ENCODE measurements around the gene MACROD2. TPM values are rescaled to one million over a fixed set of nuclear protein-coding genes. Genes with fewer than 3 reads are reported as not detected.

MACROD2 gene
- polyA plus RNA-seq, 1 donor (not counting 4 experiments of a cell fraction or from before 2014, with no cell fraction given): 0.71 TPM

DNA sequence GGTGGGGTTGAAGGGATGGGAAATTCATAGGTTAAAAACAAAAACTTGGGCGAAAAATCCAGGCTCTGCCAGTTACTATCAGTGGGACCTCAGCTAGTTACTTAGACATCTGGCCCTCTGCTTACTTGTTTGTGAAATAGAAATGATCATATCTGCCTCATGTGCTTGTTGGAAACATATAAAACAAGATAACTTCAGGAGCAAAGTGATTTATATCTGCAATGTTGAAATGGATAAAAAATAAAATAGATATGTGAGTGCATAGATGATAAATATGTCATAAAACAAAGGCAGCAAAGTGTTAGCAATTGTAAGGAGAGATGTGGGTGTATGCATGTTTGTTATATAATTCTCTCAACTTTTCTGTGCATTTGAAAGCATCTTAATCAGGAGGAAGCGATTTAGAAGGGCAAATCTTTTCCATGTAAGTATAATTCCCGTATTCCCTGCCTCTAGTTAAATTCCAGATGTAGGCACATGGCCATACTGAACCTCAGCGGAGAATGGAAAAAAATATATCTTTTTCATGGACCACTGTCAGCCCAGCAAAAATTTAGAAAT lies 921.1 kb downstream of the MACROD2 start:
- FAIRE-seq: no peak
- Histone ChIP-seq H3K27ac (ENCODE audit: control insufficient read depth, insufficient read depth, low read length) (no peak overlapping the region), H3K4me2 (ENCODE audit: control insufficient read depth, extremely low read depth, insufficient read depth, low read depth, low read length) (no peak overlapping the region), H3K79me2 (ENCODE audit: control insufficient read depth, insufficient read depth, low read length) (no peaks in the 10 kb centered on the region), H3K27me3 (ENCODE audit: control insufficient read depth, extremely low read depth, insufficient read depth, low read length) (no peaks in the 10 kb centered on the region), H3K9me1 (ENCODE audit: control insufficient read depth, extremely low read depth, insufficient read depth, low read length) (no peaks in the 10 kb centered on the region), H3K4me3 (ENCODE audit: control insufficient read depth in 2 of 3, extremely low read depth in 1 of 3, insufficient read depth in 2 of 3, low read depth in 1 of 3, low read length in 3 of 3) (no peak overlapping the region), H3K4me1 (ENCODE audit: control insufficient read depth, extremely low read depth, insufficient read depth, low read length) (peaks cover 12% of the 10 kb centered on the region), H2AFZ (ENCODE audit: control insufficient read depth, low read length) (no peak overlapping the region), H3K9me3 (ENCODE audit: control insufficient read depth, low read depth, low read length) (no peaks in the 10 kb centered on the region), H3K9ac (ENCODE audit: control insufficient read depth, extremely low read depth, insufficient read depth, low read length) (no peak overlapping the region), H3K36me3 (ENCODE audit: control insufficient read depth in 2 of 2, extremely low read depth in 1 of 2, insufficient read depth in 2 of 2, low read length in 2 of 2) (no peaks in the 10 kb centered on the region), H4K20me1 (ENCODE audit: control insufficient read depth, extremely low read depth, insufficient read depth, low read length) (no peaks in the 10 kb centered on the region)
- no peak for TF ChIP-seq CTCF (optimal IDR thresholded peaks at IDR 0.05 in 1 of 3, IDR thresholded peaks at IDR 0.05 in 1 of 3, conservative IDR thresholded peaks at IDR 0.05 in 1 of 3; ENCODE audit: extremely low read depth in 1 of 3, insufficient read depth in 2 of 3, low read length in 3 of 3)
- TF ChIP-seq EZH2 (IDR thresholded peaks at IDR 0.05; ENCODE audit: low read length): no peak
- dilution Hi-C loops (cut with MboI; ENCODE audit: extremely low pct_ligation_motif_present, low sequenced_read_pairs): no loop called here
- DNase-seq (ENCODE audit: low read depth, low spot score): no peak

- FAIRE-seq (no peak), DNase-seq (ENCODE audit: low read depth, low spot score) (no peak)
- Histone ChIP-seq H3K27ac (ENCODE audit: control insufficient read depth, insufficient read depth, low read length) (no peak overlapping the region), H3K79me2 (ENCODE audit: control insufficient read depth, insufficient read depth, low read length) (no peaks in the 10 kb centered on the region), H3K9me3 (ENCODE audit: control insufficient read depth, low read depth, low read length) (no peaks in the 10 kb centered on the region), H4K20me1 (ENCODE audit: control insufficient read depth, extremely low read depth, insufficient read depth, low read length) (no peaks in the 10 kb centered on the region), H3K27me3 (ENCODE audit: control insufficient read depth, extremely low read depth, insufficient read depth, low read length) (no peaks in the 10 kb centered on the region), H3K36me3 (ENCODE audit: control insufficient read depth in 2 of 2, extremely low read depth in 1 of 2, insufficient read depth in 2 of 2, low read length in 2 of 2) (no peaks in the 10 kb centered on the region), H3K9me1 (ENCODE audit: control insufficient read depth, extremely low read depth, insufficient read depth, low read length) (no peaks in the 10 kb centered on the region), H2AFZ (ENCODE audit: control insufficient read depth, low read length) (no peak overlapping the region), H3K4me1 (ENCODE audit: control insufficient read depth, extremely low read depth, insufficient read depth, low read length) (peaks cover 16% of the 10 kb centered on the region), H3K9ac (ENCODE audit: control insufficient read depth, extremely low read depth, insufficient read depth, low read length) (no peak overlapping the region), H3K4me2 (ENCODE audit: control insufficient read depth, extremely low read depth, insufficient read depth, low read depth, low read length) (no peak overlapping the region), H3K4me3 (ENCODE audit: control insufficient read depth in 2 of 3, extremely low read depth in 1 of 3, insufficient read depth in 2 of 3, low read depth in 1 of 3, low read length in 3 of 3) (no peak overlapping the region)
- dilution Hi-C loops (cut with MboI; ENCODE audit: extremely low pct_ligation_motif_present, low sequenced_read_pairs): no loop called here
- no peak for TF ChIP-seq CTCF (optimal IDR thresholded peaks at IDR 0.05 in 1 of 3, IDR thresholded peaks at IDR 0.05 in 1 of 3, conservative IDR thresholded peaks at IDR 0.05 in 1 of 3; ENCODE audit: extremely low read depth in 1 of 3, insufficient read depth in 2 of 3, low read length in 3 of 3)
- TF ChIP-seq EZH2 (IDR thresholded peaks at IDR 0.05; ENCODE audit: low read length): no peak
Measured at GRCh38 chr20:14918281-14918680, 923.0 kb downstream of the MACROD2 start.
